ENCODE data around the gene SOAT2. TPM values are rescaled to one million over a fixed set of nuclear protein-coding genes. Genes with fewer than 3 reads are reported as not detected.

The SOAT2 gene
- total RNA-seq, 1 experiment from 2014 or later = not detected

GRCh38 chr12:53160000-53160399 lies 56.7 kb downstream of the SOAT2 start:
- no peak overlapping the region for H3K27ac Mint-ChIP-seq

More at GRCh38 chr12:53160000-53160399, 56.7 kb downstream of the SOAT2 start:
- H3K4me1 ChIP-seq (ENCODE audit: insufficient read depth, low read length) = no peaks in the 10 kb centered on the region
- H3K4ac ChIP-seq (ENCODE audit: low read depth, low read length) = no peak overlapping the region
- Mint-ChIP-seq H3K9me3 (no peaks in the 10 kb centered on the region), H3K4me3 (no peak overlapping the region), H3K4me1 (peaks cover 4 to 12% of the 10 kb centered on the region in 2 experiments), H3K36me3 (ENCODE audit: insufficient read depth in 1 of 3, low read depth in 3 of 3) (no peaks in the 10 kb centered on the region), H3K27me3 (ENCODE audit: low read depth) (peaks cover 65% of the 10 kb centered on the region)
- no CpG with 5 or more reads among the region's 16 CpGs for WGBS (ENCODE audit: extremely low coverage, insufficient read length, low lambda C conversion rate)
- no peak overlapping the region for H3K14ac ChIP-seq (ENCODE audit: insufficient read depth, low read length)
- H4K8ac ChIP-seq (replicated peaks; ENCODE audit: insufficient read length, low read depth, low read length) = no peak overlapping the region
- TF ChIP-seq CTCF (conservative IDR thresholded peaks at IDR 0.05) = no peak
- no peak overlapping the region for H3T11ph ChIP-seq (ENCODE audit: low read length)
- H3K9me3 ChIP-seq (ENCODE audit: control insufficient read depth, low read depth, low read length) = no peaks in the 10 kb centered on the region
- H3K18ac ChIP-seq (ENCODE audit: insufficient read length, low read depth, low read length) = no peak overlapping the region
- H4K91ac ChIP-seq (ENCODE audit: insufficient read length, low read depth, low read length) = no peak overlapping the region
- no peaks in the 10 kb centered on the region for H4K20me1 ChIP-seq (ENCODE audit: control insufficient read depth, insufficient read depth, insufficient read length)
- H2BK15ac ChIP-seq (ENCODE audit: low read depth, low read length) = no peak overlapping the region
- DNase-seq = no peak
- no peak overlapping the region for H2BK5ac ChIP-seq (ENCODE audit: insufficient read length, low read length)
- H2BK12ac ChIP-seq (ENCODE audit: insufficient read length, low read depth, low read length) = no peak overlapping the region
- no peak overlapping the region for H2AK5ac ChIP-seq (ENCODE audit: insufficient read length, low read length)
- H2BK120ac ChIP-seq (ENCODE audit: low read depth, low read length, poor library complexity, severe bottlenecking) = no peak overlapping the region
- no peak overlapping the region for H3K4me2 ChIP-seq (ENCODE audit: insufficient read depth, insufficient read length, low read length)
- no peak overlapping the region for H4K5ac ChIP-seq (ENCODE audit: insufficient read length, low read depth, low read length)
- H3K79me2 ChIP-seq (ENCODE audit: insufficient read depth, low read length) = no peaks in the 10 kb centered on the region
- no peak overlapping the region for H3K27ac ChIP-seq (ENCODE audit: insufficient read length, low read depth, low read length)
- H2BK20ac ChIP-seq (ENCODE audit: low read depth, low read length, poor library complexity, severe bottlenecking) = no peak overlapping the region
- H3K23ac ChIP-seq (ENCODE audit: insufficient read length, low read depth, low read length) = no peak overlapping the region
- no peak overlapping the region for H2AFZ ChIP-seq (ENCODE audit: low read length)
- H3K79me1 ChIP-seq (ENCODE audit: insufficient read depth, low read depth, low read length, poor library complexity, severe bottlenecking) = no peaks in the 10 kb centered on the region
- no peaks in the 10 kb centered on the region for H3K23me2 ChIP-seq (ENCODE audit: insufficient read length, low read depth, low read length, poor library complexity, severe bottlenecking)
- H3K27me3 ChIP-seq (ENCODE audit: insufficient read depth, low read length) = no peaks in the 10 kb centered on the region
- no peak overlapping the region for H3K9ac ChIP-seq (ENCODE audit: extremely low read depth, insufficient read length, low read length)
- no peak overlapping the region for H3K56ac ChIP-seq (ENCODE audit: insufficient read length, low read depth, low read length)

Measured in H9 (cell line).